Astrocyte (in vitro differentiated cells and primary cell): Measurements from ENCODE around the gene RRH.

Source experiments
- CTCF ChIP-seq: IDR thresholded peaks from 2 replicates; pipeline ENCODE4 v1.5.1; 2011; ENCODE audit warnings: low read depth, mild to moderate bottlenecking, inconsistent platforms, low read length, moderate library complexity; ENCODE audit not compliant: insufficient read depth
- EZH2 ChIP-seq: IDR thresholded peaks from 2 replicates; pipeline ENCODE4 v1.6.1; 2012; ENCODE audit warnings: mild to moderate bottlenecking, low read length, inconsistent platforms; ENCODE audit not compliant: insufficient read depth

- TF ChIP-seq CTCF (no peak), EZH2 (no peak)
Measured at GRCh38 chr4:109879636-109880314, 52.0 kb downstream of the RRH start.
